GM12874 (cell line): ENCODE measurements around the gene ELMO2.

ENCODE experiments used
- CTCF ChIP-seq: IDR thresholded peaks from 2 replicates; pipeline ENCODE4 v1.5.1; 2011; ENCODE audit warnings: low read depth, mild to moderate bottlenecking, control low read depth, low read length, moderate library complexity; ENCODE audit not compliant: insufficient read depth

Gene ELMO2

GRCh38 chr20:46402331-46402811 is 4.0 kb downstream of the ELMO2 start:
- no peak for TF ChIP-seq CTCF

- TF ChIP-seq CTCF = no peak
Measured at GRCh38 chr20:46401478-46401860, 4.9 kb downstream of the ELMO2 start.

GRCh38 chr20:46400828-46401477 is 5.5 kb downstream of the ELMO2 start:
- no peak for TF ChIP-seq CTCF

- no peak for TF ChIP-seq CTCF
Measured at GRCh38 chr20:46400253-46400652, 6.2 kb downstream of the ELMO2 start.

- TF ChIP-seq CTCF = no peak
Measured at GRCh38 chr20:46399401-46399800, 7.0 kb downstream of the ELMO2 start.

- TF ChIP-seq CTCF = no peak
Measured at GRCh38 chr20:46398963-46399362, 7.5 kb downstream of the ELMO2 start.

GRCh38 chr20:46396052-46396740 is 10.2 kb downstream of the ELMO2 start:
- no peak for TF ChIP-seq CTCF
